BJ (cell line): ENCODE measurements around the gene PCBP3. TPM values are rescaled to one million over a fixed set of nuclear protein-coding genes. Genes with fewer than 3 reads are reported as not detected.

ENCODE experiments used
- CTCF ChIA-PET: fragments of 350-600 bp; formaldehyde crosslinking; extraction: SDS; loops from one replicate; lab custom pipeline; 2021; ENCODE audit warnings: antibody characterized with exemption, inconsistent platforms; lab: Yijun Ruan, JAX
- POLR2A ChIA-PET: fragments of 300-600 bp; sonication (Branson Sonifier 250); formaldehyde crosslinking; extraction: SDS; loops from one replicate; lab custom pipeline; 2021; ENCODE audit warnings: antibody characterized with exemption; lab: Charles Lee
- DNase-seq: peaks from one replicate; pipeline ENCODE4 v3.0.0-alpha.2; 2011; ENCODE audit warnings: low read depth
- H3K27me3 ChIP-seq: 2 replicates; pipeline ENCODE4 v1.6.0; 2011; ENCODE audit warnings: low read length; ENCODE audit not compliant: control insufficient read depth, insufficient read depth
- H3K36me3 ChIP-seq: 2 replicates; pipeline ENCODE4 v1.5.1; 2011; ENCODE audit warnings: low read length; ENCODE audit not compliant: control insufficient read depth, insufficient read depth
- H3K4me3 ChIP-seq: 2 replicates; pipeline ENCODE4 v1.5.1; 2011; ENCODE audit warnings: low read depth, mild to moderate bottlenecking, control low read depth, low read length
- polyA plus RNA-seq: library from polyadenylated mRNA; depleted of rRNA; stranded (reverse); fragments of >200 nt; gene quantifications from 2 replicates; pipeline ENCODE4 v1.2.3, GENCODE V29; 2011
- TF ChIP-seq, protein P1 (sequence below): IDR thresholded peaks from 2 replicates; pipeline ENCODE4 v1.5.1; 2011; ENCODE audit warnings: low read depth, mild to moderate bottlenecking, control low read depth, inconsistent platforms, low read length, moderate library complexity; ENCODE audit not compliant: insufficient read depth

The PCBP3 gene
- polyA plus RNA-seq, 1 experiment: 2.1 TPM

DNA sequence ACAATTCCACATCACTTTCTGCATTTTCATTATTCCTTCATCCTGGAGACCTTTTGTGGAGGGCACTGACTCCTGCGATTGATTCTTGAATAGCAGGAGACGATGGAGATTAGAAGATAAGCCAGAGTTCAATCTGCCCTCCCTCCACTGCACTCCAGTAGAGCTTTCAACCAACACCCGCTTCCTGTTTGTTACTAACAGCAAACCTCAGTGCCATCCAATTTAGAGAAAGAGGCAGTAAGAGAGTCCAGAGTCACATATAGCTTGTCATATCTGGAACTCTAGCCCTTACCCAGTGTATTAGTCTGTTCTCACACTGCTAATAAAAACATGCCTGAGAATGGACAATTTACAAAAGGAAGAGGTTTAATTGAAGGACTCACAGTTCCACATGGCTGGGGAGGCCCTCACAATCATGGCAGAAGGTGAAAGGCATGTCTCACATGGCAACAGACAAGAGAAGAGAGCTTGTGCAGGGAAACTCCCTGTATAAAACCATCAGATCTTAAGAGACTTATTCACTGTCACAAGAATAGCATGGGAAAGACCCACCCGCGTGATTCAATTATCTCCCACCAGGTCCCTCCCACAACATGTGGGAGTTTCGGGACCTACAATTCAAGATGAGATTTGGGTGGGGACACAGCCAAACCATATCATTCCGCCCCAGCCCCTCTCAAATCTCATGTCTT, 55.9 kb downstream of the PCBP3 start:
- Histone ChIP-seq H3K4me3 (no peak overlapping the region), H3K27me3 (peaks cover 3% of the 10 kb centered on the region; the same call in 1 of the 2 replicates), H3K36me3 (no peaks in the 10 kb centered on the region)
- no peak for DNase-seq
- CTCF ChIA-PET: interaction anchor here (0.6 to 1.6 kb wide), 3 partner anchors 9 to 41 kb away, joined by 3 to 6 read pairs (median 3); no protein-coding TSS in a partner anchor
- TF ChIP-seq, protein P1, sequence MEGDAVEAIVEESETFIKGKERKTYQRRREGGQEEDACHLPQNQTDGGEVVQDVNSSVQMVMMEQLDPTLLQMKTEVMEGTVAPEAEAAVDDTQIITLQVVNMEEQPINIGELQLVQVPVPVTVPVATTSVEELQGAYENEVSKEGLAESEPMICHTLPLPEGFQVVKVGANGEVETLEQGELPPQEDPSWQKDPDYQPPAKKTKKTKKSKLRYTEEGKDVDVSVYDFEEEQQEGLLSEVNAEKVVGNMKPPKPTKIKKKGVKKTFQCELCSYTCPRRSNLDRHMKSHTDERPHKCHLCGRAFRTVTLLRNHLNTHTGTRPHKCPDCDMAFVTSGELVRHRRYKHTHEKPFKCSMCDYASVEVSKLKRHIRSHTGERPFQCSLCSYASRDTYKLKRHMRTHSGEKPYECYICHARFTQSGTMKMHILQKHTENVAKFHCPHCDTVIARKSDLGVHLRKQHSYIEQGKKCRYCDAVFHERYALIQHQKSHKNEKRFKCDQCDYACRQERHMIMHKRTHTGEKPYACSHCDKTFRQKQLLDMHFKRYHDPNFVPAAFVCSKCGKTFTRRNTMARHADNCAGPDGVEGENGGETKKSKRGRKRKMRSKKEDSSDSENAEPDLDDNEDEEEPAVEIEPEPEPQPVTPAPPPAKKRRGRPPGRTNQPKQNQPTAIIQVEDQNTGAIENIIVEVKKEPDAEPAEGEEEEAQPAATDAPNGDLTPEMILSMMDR: no peak
- POLR2A ChIA-PET: no interaction called here

GRCh38 chr21:45699966-45700365, 56.4 kb downstream of the PCBP3 start:
- ChIA-PET POLR2A (no interaction called here), CTCF (interaction anchor here (1.6 kb wide), 1 partner anchor 8 kb away, joined by 6 read pairs; no protein-coding TSS in a partner anchor)
- TF ChIP-seq, protein P1: no peak
- no peak for DNase-seq
- H3K27me3 ChIP-seq: peaks cover 3% of the 10 kb centered on the region; the same call in 1 of the 2 replicates
- no peaks in the 10 kb centered on the region for H3K36me3 ChIP-seq
- no peak overlapping the region for H3K4me3 ChIP-seq

DNA sequence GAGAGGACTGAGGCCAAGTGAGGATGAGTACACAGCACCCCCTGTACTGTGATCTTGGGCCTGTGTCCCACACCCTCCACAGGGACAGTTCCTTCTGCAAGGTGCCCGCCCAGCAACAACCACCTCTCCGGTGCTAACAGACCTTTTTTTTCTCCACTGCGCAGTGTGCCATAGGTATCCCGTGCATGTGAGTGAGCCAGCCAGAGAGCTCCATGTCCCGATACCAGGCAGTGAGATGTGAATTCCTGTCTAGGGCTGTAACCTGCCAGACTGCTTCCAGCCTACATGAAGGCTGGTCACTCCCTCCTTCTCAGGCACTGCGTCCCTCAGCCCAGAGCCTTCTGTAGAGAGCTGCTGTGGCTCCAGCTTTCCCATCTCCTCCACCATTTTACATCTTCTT, 56.9 kb downstream of the PCBP3 start:
- CTCF ChIA-PET: no interaction called here

GRCh38 chr21:45704311-45705108, 61.0 kb downstream of the PCBP3 start:
- CTCF ChIA-PET: no interaction called here
- POLR2A ChIA-PET: no interaction called here

More for the DNA sequence above, 56.9 kb downstream of the PCBP3 start:
- TF ChIP-seq, protein P1: no peak
- H3K27me3 ChIP-seq: peaks cover 3% of the 10 kb centered on the region; the same call in 1 of the 2 replicates
- no peak overlapping the region for H3K4me3 ChIP-seq
- DNase-seq: no peak
- no peaks in the 10 kb centered on the region for H3K36me3 ChIP-seq
- POLR2A ChIA-PET: no interaction called here

More at GRCh38 chr21:45704311-45705108, 61.0 kb downstream of the PCBP3 start:
- DNase-seq: no peak
- peaks cover 3% of the 10 kb centered on the region; the same call in 1 of the 2 replicates for H3K27me3 ChIP-seq
- TF ChIP-seq, protein P1: no peak
- H3K4me3 ChIP-seq: no peak overlapping the region
- H3K36me3 ChIP-seq: no peaks in the 10 kb centered on the region
